COLO829 (cell line): ENCODE measurements around the gene MIDN.

ENCODE experiments used
- DNase-seq: peaks from one replicate; pipeline ENCODE4 v3.0.0; 2012; ENCODE audit warnings: low spot score

Gene MIDN

GRCh38 chr19:1259206-1259875 is 11.0 kb downstream of the MIDN start:
- no peak for DNase-seq

GRCh38 chr19:1259876-1260748 is 11.7 kb downstream of the MIDN start:
- no peak for DNase-seq

DNA sequence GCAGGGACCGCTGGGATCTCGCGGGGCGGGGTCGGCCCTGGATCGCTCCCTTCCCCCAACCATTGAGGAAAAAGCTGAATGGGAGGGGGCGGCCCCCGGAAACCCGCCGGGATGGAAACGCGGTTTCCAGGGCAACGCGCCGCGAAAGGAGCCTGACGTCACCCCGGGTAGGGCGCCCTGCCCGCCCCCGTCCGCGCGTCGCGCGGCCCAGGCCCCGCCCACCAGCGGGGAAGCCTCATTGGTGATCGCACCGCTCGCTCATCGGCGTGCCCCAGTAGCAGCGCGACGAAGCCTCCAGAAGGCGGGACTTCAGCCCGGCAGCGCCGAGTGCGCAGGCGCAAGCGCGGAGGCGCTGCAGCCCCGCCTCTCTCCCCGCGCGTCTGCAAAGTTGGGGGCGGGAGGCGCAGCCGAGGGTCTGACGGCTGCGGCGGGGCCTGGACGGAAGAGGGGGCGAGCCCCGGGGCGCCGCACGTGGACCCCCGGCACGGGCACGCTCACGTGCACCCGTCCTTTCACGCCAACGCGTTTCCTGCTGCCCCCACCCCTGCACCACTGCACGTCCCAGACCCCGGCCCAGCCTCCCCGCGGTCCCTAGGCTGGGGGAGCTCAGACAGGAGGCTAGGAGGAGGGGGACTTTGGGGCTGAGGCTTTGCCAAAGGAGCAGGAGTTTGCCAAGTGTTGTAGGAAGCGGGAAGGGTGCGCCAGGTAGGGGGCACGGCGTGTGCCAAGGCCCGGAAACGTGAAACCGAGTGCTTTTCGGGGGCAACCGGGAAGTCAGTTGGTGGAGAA is 12.6 kb downstream of the MIDN start:
- peak; percentile 98 for DNase-seq

- no peak for DNase-seq
Observed at GRCh38 chr19:1261538-1261797, 13.1 kb downstream of the MIDN start.

GRCh38 chr19:1261798-1262622 is 13.6 kb downstream of the MIDN start:
- no peak for DNase-seq

GRCh38 chr19:1262623-1263123 is 14.3 kb downstream of the MIDN start:
- no peak for DNase-seq

DNA sequence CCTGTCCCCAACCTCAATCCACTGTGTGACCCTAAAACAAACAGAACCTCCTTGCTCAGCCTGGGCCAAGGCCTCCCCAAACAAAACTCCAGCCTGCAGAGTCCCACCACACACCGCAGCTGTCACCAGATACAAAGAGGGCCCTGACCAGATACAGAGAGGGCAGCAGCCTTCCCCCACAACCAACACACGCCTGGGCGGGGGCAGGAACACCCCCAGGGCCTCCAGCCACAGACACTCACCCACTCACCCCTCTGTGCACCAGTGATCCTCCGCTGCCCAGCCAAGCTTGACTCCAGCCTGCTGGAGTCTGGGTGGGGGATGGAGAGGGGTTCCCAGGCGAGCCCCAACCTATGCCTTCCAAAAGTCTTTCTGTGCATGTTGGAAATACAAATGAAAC is 14.8 kb downstream of the MIDN start:
- DNase-seq: no peak

- no peak for DNase-seq
Observed at GRCh38 chr19:1264801-1265614, 16.6 kb downstream of the MIDN start.

GRCh38 chr19:1265615-1266128 is 17.3 kb downstream of the MIDN start:
- no peak for DNase-seq

DNA sequence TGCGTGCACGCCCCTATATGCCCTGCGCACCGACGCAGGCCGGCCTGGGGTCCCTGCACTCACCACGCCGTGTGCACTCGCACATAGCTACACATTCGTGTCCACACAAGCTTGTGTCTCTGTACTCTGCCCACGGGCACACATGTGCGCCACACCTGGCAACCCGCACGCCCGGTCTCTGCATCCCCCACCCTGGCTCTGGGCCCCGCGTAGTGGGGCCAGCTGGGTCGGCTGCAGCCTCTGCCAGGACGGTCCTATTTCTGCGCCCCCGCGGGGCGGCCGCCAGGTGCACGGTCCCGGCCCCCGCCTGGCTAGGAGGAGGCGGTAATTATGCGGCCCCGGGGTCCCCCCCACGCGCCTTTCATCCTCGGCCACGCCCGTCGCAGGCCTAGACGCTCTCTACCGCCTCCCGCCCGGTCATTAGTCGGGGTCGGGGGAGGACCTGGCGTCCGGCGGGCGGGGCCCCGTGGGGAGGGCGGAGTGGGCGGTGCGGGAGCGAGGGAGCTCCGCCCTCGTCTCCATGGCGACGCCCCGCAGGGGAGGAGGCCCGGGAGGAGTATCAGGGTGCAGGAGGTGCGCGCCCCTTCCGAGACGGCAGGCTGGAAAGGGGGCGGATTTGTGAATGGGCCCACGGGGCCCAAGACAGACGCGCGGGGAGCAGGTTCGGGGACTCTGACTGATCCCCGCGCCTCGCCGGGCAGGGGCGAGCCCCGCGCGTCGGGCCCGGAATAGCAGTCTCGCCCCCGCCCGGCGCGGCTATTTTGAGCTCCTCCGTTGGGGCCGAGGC is 17.9 kb downstream of the MIDN start:
- DNase-seq: peak; percentile 84

- no peak for DNase-seq
Observed at GRCh38 chr19:1266916-1267476, 18.6 kb downstream of the MIDN start.

DNA sequence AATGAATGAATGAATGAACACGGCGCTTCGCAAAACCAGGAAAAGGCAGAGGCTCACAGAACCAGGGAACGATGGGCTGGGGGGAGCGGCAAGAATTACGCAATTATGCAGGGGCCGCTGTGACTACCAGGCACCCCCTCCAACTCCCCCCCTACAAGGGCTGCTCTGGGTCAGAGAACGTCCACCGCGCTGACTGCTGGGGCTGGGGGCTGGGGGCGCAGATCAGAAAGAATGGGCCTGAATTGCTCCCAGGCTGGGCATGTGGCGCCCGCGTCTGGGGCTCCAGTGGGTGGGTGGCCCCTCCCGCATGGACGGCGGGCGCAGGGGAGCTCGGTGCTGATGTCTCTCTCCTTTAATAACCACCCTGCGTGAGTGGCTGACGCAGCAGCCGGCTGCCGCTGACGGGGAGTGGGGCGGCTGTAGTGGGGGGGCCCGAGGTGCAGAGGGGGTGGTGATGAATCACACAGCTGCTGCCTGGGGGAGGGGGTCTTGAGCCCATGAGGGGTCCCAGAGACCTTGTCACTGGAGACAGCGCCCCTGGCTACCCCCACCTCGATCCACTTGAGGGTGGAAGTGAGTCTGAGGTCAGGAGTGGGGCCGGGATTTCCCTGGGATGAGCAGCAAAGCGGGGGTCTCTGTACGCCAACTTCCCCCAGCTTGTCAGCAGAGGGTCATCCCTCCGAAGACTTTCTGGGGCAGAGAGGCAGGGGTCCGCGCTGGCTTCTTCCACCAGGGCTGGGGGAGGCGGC is 19.3 kb downstream of the MIDN start:
- no peak for DNase-seq

DNA sequence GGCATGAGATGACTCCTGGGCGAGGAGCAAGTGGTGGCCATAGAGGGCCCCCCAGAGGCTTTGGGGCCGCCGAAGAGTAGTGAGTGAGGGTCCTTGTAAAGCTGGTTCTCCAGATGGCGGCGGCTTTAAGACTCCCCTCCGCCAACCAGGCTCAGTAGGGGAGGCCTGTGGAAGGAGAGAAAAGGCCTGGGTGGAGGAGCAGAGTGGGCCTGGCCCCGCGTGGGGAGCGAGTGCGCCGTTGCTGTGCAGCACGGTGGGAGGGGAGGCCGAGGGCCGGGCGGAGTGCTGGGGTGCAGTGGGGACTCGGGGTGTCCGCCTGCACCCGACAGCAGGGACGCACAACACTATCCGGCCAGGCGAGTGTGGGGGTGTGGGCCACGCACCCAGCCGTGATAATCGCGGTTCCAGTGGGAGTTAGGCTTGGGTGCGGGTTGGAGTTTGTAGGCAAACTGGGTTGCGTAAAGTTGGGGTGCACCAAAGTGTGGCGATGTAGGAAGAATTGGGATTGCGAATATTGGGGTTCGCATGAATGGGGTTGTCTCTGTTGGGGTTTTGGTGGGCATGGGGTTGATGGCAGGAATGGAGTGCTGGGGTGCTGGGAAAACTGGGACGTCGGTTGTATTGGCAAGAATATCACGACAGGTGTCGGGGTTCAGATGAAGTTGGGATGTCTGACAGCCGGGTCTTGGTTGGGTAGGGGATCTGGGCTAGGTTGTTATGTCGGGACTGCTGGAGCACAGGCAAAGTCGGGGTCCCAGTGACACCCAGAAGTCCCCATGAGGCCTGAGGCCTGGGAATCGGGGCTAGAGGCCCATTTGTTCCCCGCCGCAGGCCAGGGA is 20.1 kb downstream of the MIDN start:
- no peak for DNase-seq

DNA sequence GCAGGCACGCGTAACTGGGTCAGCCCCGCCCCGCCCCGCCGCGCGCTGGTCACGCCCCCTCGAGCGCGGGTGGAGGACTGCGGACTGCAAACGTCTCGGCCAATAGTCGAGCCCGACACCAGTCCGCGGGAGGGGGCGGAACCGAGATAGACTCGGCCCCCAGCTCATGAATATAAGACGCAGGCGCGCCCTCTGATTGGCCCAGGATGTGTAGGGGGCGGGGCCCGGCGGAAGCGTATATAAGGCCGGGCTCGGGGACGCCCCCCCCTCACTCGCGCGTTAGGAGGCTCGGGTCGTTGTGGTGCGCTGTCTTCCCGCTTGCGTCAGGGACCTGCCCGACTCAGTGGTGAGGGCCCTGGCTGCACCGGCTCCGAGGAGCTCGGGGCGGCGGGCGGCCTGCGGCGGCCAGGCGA is 20.7 kb downstream of the MIDN start, which contains the start of gene CIRBP:
Gene CIRBP (plus strand): TSS at position 268 of the 413 bp plus-strand sequence. CDS start 1,602 bp downstream, outside the sequence.
- DNase-seq: peak; percentile 99

DNA sequence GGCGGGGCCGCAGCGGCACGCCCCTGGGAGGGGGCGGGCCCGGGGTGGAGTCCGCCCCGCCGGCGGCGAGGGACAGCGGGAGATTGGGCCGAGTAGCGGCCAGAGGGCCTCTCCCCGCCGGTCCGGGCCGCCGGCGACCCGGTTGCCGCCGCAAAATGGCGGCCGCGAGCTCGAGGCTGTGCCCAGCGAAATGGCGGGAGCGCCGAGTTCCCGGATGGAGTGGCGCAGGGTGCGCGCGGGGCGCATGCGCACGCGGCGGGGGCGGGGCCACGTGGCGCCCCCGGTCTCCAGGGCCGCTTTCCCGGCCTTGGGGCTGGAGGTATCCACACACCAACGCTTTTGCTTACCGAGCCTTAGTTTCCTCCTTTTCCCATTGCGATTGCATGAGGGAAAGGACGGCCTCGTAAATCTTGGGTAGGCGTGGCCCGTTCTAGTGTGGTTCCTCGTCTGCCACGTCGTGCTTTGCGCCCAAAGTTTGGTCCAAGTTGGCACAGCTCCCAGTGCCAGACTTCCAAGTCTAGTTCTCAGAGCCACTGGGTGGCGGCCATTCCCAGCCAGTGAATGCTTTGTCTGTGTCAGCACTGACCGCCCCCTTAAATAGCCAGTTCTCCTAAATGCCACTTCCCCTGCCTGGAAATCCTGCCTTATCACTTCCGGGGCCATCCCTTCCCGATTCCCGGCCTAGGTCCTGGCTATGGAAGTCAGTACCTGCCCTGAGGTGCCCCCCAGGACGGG is 21.3 kb downstream of the MIDN start:
- peak; percentile 86 for DNase-seq

- DNase-seq: no peak
Observed at GRCh38 chr19:1270213-1270853, 21.9 kb downstream of the MIDN start.
